Tibial nerve (tissue), 3 donors: ENCODE results near the gene KRT25.

Source experiments
- POLR2A ChIP-seq, 2 donors: fragments of 450-650 bp; IDR thresholded peaks; one replicate each; pipeline ENCODE4 v1.6.1; 2017; ENCODE audit warnings: antibody characterized with exemption in 2 of 2, mild to moderate bottlenecking in 2 of 2, moderate library complexity in 2 of 2
- TF ChIP-seq, protein P1 (sequence below), 5 experiments: fragments of 200-600 bp in 3 of 5; fragments of 450-650 bp in 2 of 5; sonication (generic) in 3 of 5; IDR thresholded peaks; one replicate each; pipeline ENCODE4 v1.5.1; 2016 to 2019; ENCODE audit warnings: antibody characterized with exemption in 5 of 5, mild to moderate bottlenecking in 3 of 5, moderate library complexity in 2 of 5

DNA sequence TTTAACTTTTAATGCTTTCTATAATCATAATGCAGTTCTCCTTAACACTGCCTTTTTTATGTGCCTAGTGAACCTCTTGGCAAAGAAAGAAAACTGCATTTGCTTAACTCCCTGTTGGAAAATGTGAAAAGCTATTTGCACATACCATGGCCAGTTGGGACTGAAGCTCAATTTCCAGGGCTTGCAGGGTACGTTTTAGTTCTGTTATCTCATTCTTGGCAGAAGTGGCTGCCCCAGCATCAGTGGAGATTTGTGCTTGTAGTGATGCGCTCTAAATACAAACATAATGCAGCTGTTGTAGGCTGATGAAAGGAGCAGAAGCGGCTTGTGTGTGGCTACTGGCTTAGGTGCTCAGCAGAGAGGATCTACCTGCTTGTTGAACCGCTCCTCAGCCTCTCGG is 55.3 kb downstream of the KRT25 start:
- TF ChIP-seq, protein P1, sequence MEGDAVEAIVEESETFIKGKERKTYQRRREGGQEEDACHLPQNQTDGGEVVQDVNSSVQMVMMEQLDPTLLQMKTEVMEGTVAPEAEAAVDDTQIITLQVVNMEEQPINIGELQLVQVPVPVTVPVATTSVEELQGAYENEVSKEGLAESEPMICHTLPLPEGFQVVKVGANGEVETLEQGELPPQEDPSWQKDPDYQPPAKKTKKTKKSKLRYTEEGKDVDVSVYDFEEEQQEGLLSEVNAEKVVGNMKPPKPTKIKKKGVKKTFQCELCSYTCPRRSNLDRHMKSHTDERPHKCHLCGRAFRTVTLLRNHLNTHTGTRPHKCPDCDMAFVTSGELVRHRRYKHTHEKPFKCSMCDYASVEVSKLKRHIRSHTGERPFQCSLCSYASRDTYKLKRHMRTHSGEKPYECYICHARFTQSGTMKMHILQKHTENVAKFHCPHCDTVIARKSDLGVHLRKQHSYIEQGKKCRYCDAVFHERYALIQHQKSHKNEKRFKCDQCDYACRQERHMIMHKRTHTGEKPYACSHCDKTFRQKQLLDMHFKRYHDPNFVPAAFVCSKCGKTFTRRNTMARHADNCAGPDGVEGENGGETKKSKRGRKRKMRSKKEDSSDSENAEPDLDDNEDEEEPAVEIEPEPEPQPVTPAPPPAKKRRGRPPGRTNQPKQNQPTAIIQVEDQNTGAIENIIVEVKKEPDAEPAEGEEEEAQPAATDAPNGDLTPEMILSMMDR (IDR thresholded peaks at IDR 0.05) = no peak
- no peak for TF ChIP-seq POLR2A (IDR thresholded peaks at IDR 0.05)
